ENCODE data around the gene PHC2. TPM values are rescaled to one million over a fixed set of nuclear protein-coding genes. Genes with fewer than 3 reads are reported as not detected.

The PHC2 gene
- total RNA-seq, 1 experiment from 2014 or later: 9.4 TPM

DNA sequence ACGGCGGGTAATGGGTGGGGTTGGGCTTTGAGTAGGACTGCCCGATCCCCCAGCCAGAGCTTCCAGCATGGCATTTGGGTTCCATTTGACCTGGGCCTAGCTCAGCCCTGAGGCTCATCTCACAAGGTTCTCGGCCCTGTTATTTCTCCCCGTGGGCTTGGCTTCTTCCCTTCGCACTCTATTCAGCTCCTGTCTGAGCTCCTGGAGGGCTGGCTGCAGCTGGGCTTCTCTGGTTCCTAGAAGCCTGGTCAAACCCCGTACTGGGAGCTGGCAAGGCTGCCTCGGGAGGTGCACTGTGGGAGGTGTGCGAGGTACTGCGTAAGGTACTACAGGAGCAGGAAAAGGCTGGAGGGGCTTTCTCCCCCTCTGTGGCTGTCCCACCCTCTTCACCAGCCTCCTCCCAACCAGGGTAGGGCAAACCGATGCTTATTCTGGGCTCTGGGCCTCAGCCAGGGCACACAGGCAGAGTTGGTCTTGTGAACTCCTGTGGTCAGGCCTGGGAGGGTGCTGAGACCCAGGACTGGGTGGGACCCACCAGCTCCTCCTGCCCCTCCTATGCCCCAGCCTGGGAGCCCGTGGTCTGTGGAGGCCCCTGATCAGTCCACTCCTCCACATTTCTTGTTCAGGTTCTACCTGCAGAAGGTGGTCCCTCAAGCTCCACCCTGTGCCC, 110.8 kb downstream of the PHC2 start:
- H2AK5ac ChIP-seq (ENCODE audit: insufficient read length, low read length): no peak overlapping the region
- no CpG with 5 or more reads among the region's 12 CpGs for WGBS (ENCODE audit: extremely low coverage, insufficient read length, low lambda C conversion rate)
- TF ChIP-seq CTCF (conservative IDR thresholded peaks at IDR 0.05): no peak
- no peaks in the 10 kb centered on the region for H3K79me2 ChIP-seq (ENCODE audit: insufficient read depth, low read length)
- H2BK12ac ChIP-seq (ENCODE audit: insufficient read length, low read depth, low read length): no peak overlapping the region
- H2AFZ ChIP-seq (ENCODE audit: low read length): no peak overlapping the region
- H3K18ac ChIP-seq (ENCODE audit: insufficient read length, low read depth, low read length): no peak overlapping the region
- H4K20me1 ChIP-seq (ENCODE audit: control insufficient read depth, insufficient read depth, insufficient read length): no peaks in the 10 kb centered on the region
- no peak overlapping the region for H3K4me3 Mint-ChIP-seq
- H3K4me1 Mint-ChIP-seq: peaks cover 5 to 17% of the 10 kb centered on the region in 2 experiments
- no peak overlapping the region for H4K5ac ChIP-seq (ENCODE audit: insufficient read length, low read depth, low read length)
- H3K79me1 ChIP-seq (ENCODE audit: insufficient read depth, low read depth, low read length, poor library complexity, severe bottlenecking): no peaks in the 10 kb centered on the region
- no peaks in the 10 kb centered on the region for H3K4me1 ChIP-seq (ENCODE audit: insufficient read depth, low read length)
- DNase-seq: no peak
- H3K9me3 Mint-ChIP-seq: no peaks in the 10 kb centered on the region
- H3K27me3 Mint-ChIP-seq (ENCODE audit: low read depth): peaks cover 21% of the 10 kb centered on the region
- H3K27ac ChIP-seq (ENCODE audit: insufficient read length, low read depth, low read length): no peak overlapping the region
- no peak overlapping the region for H2BK20ac ChIP-seq (ENCODE audit: low read depth, low read length, poor library complexity, severe bottlenecking)
- H3K36me3 Mint-ChIP-seq (ENCODE audit: insufficient read depth in 1 of 3, low read depth in 3 of 3): peaks cover 0 to 5% (median 0%) of the 10 kb centered on the region in 3 experiments; a peak in 4 of 7 replicates
- H3K4ac ChIP-seq (ENCODE audit: low read depth, low read length): no peak overlapping the region
- no peak overlapping the region for H3K23ac ChIP-seq (ENCODE audit: insufficient read length, low read depth, low read length)
- no peaks in the 10 kb centered on the region for H3K23me2 ChIP-seq (ENCODE audit: insufficient read length, low read depth, low read length, poor library complexity, severe bottlenecking)
- no peak overlapping the region for H3K4me2 ChIP-seq (ENCODE audit: insufficient read depth, insufficient read length, low read length)
- H2BK5ac ChIP-seq (ENCODE audit: insufficient read length, low read length): no peak overlapping the region
- H3K9me3 ChIP-seq (ENCODE audit: control insufficient read depth, low read depth, low read length): no peaks in the 10 kb centered on the region
- H2BK15ac ChIP-seq (ENCODE audit: low read depth, low read length): no peak overlapping the region
- no peaks in the 10 kb centered on the region for H3K27me3 ChIP-seq (ENCODE audit: insufficient read depth, low read length)
- H2BK120ac ChIP-seq (ENCODE audit: low read depth, low read length, poor library complexity, severe bottlenecking): no peak overlapping the region
- H3K9ac ChIP-seq (ENCODE audit: extremely low read depth, insufficient read length, low read length): no peak overlapping the region
- peak overlapping the region in 1 of 3 experiments; percentile 13; a peak in 1 of 7 replicates for H3K27ac Mint-ChIP-seq
- H3K14ac ChIP-seq (ENCODE audit: insufficient read depth, low read length): no peak overlapping the region; the same call in 1 of the 2 replicates
- no peak overlapping the region for H4K91ac ChIP-seq (ENCODE audit: insufficient read length, low read depth, low read length)
- no peak overlapping the region for H3K56ac ChIP-seq (ENCODE audit: insufficient read length, low read depth, low read length)
- H3T11ph ChIP-seq (ENCODE audit: low read length): no peak overlapping the region
- H4K8ac ChIP-seq (replicated peaks; ENCODE audit: insufficient read length, low read depth, low read length): no peak overlapping the region

Measured in H9 (cell line).